ENCODE results near the gene CABP2. TPM values are rescaled to one million over a fixed set of nuclear protein-coding genes. Genes with fewer than 3 reads are reported as not detected.

CABP2 gene
- total and polyA plus RNA-seq, 2 donors (not counting 1 experiment from before 2014, with no cell fraction given) = not detected

DNA sequence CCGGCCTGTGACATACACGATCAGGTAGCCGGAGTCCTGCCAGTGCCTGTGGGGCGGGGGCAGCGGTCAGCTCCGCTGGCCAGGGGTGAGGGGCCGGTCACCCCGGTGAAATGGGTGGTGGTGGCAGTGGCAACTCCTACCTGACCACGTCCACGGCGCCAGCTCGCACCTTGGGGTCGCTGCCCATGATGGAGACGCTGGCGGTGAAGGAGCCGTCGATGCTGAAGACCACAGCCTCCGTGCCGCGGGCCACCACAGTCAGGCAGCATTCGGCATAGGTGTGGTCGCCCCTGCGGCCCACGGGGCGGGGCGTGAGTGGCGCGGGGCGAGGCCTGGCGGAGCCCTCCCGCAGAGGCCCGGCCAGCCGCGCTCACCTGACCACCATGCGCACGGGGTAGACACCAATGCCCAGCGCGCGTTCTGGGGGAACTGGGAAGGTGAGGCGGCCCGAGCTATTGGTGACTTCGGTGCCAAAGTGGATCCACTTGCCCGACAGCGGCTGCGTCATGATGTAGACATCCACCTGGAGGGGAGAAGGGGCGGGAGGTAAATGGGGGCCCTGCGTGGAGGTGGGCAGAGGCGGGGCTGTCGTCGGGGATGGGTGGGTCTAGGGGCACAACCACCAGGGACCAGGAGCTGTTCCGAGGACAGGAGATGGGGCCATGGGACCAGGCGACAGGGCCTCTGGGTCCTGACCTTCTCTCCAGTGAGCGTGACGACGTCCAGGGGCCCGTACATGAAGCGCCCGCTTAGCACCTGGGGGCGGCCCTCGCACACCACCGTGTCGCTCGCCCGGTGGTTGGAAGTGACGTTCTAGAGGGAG, 29.5 kb downstream of the CABP2 start:
- DNase-seq (ENCODE audit: low read depth in 2 of 2) = no peak
- H3K27me3 ChIP-seq (ENCODE audit: control insufficient read depth, insufficient read depth, low read length) = no peaks in the 10 kb centered on the region
- no peak overlapping the region for H3K9ac ChIP-seq (ENCODE audit: insufficient read depth, low read length)
- no peaks in the 10 kb centered on the region for H3K79me2 ChIP-seq (ENCODE audit: control insufficient read depth, insufficient read depth, low read length)
- H4K20me1 ChIP-seq (ENCODE audit: control insufficient read depth, extremely low read depth, insufficient read depth, low read length) = no peaks in the 10 kb centered on the region
- H3K9me3 ChIP-seq (ENCODE audit: control insufficient read depth, insufficient read depth, low read depth, low read length) = no peaks in the 10 kb centered on the region
- H3K27ac ChIP-seq (ENCODE audit: insufficient read depth, low read length) = no peak overlapping the region
- H3K4me2 ChIP-seq (ENCODE audit: extremely low read depth, insufficient read depth, low read length) = no peak overlapping the region
- TF ChIP-seq EZH2 (IDR thresholded peaks at IDR 0.05; ENCODE audit: low read length, missing control alignments) = no peak
- TF ChIP-seq, protein P1, sequence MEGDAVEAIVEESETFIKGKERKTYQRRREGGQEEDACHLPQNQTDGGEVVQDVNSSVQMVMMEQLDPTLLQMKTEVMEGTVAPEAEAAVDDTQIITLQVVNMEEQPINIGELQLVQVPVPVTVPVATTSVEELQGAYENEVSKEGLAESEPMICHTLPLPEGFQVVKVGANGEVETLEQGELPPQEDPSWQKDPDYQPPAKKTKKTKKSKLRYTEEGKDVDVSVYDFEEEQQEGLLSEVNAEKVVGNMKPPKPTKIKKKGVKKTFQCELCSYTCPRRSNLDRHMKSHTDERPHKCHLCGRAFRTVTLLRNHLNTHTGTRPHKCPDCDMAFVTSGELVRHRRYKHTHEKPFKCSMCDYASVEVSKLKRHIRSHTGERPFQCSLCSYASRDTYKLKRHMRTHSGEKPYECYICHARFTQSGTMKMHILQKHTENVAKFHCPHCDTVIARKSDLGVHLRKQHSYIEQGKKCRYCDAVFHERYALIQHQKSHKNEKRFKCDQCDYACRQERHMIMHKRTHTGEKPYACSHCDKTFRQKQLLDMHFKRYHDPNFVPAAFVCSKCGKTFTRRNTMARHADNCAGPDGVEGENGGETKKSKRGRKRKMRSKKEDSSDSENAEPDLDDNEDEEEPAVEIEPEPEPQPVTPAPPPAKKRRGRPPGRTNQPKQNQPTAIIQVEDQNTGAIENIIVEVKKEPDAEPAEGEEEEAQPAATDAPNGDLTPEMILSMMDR (conservative IDR thresholded peaks at IDR 0.05 in 1 of 2, IDR thresholded peaks at IDR 0.05 in 1 of 2; ENCODE audit: low read depth in 1 of 2, low read length in 2 of 2) = no peak
- H3K36me3 ChIP-seq (ENCODE audit: control insufficient read depth, insufficient read depth, low read length) = peaks cover 9% of the 10 kb centered on the region
- no peak overlapping the region for H2AFZ ChIP-seq (ENCODE audit: low read length)
- no peaks in the 10 kb centered on the region for H3K4me1 ChIP-seq (ENCODE audit: control insufficient read depth, extremely low read depth, insufficient read depth, low read length)
- no peak overlapping the region for H3K4me3 ChIP-seq (replicated peaks in 1 of 4; ENCODE audit: control extremely low read depth in 1 of 4, insufficient read depth in 1 of 4, low read depth in 3 of 4, low read length in 4 of 4)

DNA sequence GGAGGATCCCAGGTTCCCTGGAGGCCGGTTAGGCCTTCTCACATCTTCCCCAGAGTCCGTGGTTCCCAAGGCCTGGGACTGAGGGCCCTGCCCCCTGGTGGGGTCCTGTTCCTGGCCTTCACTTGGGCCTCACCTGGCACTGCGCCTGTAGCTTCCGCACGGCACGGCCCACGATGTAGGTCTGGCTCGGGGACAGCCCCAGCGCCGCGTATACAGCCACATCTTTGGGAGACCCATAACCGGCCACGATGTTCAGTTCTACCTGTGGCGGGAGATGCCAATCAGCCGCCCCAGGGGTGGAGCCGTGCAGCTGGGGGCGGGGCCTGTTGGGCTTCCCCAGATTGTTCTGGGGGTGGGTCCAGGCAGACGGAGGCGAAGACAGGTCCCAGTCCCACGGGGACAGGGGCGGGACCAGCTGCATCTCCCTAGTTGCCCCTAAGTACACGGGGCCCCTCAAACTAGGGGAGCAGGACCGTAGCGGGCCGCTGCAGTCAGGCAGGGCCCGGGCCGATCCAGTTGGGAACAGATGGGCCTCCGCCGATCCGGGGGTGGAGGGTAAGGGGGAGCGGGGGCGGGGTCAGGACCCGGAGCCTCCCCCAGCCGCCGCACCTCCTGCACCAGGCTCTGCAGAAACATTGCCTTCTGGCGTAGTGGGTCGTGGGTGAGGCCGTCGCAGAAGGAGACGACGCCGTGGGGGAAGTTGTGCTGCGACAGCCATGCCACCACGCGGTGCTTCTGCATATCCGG, 30.3 kb downstream of the CABP2 start:
- TF ChIP-seq EZH2 (IDR thresholded peaks at IDR 0.05; ENCODE audit: low read length, missing control alignments) = no peak
- TF ChIP-seq, protein P1 (conservative IDR thresholded peaks at IDR 0.05 in 1 of 2, IDR thresholded peaks at IDR 0.05 in 1 of 2; ENCODE audit: low read depth in 1 of 2, low read length in 2 of 2) = no peak
- Histone ChIP-seq H3K27me3 (ENCODE audit: control insufficient read depth, insufficient read depth, low read length) (no peaks in the 10 kb centered on the region), H3K79me2 (ENCODE audit: control insufficient read depth, insufficient read depth, low read length) (no peaks in the 10 kb centered on the region), H3K36me3 (ENCODE audit: control insufficient read depth, insufficient read depth, low read length) (peaks cover 9% of the 10 kb centered on the region), H3K4me3 (replicated peaks in 1 of 4; ENCODE audit: control extremely low read depth in 1 of 4, insufficient read depth in 1 of 4, low read depth in 3 of 4, low read length in 4 of 4) (no peak overlapping the region), H3K4me2 (ENCODE audit: extremely low read depth, insufficient read depth, low read length) (no peak overlapping the region), H3K4me1 (ENCODE audit: control insufficient read depth, extremely low read depth, insufficient read depth, low read length) (no peaks in the 10 kb centered on the region), H3K27ac (ENCODE audit: insufficient read depth, low read length) (no peak overlapping the region), H2AFZ (ENCODE audit: low read length) (no peak overlapping the region), H4K20me1 (ENCODE audit: control insufficient read depth, extremely low read depth, insufficient read depth, low read length) (no peaks in the 10 kb centered on the region), H3K9ac (ENCODE audit: insufficient read depth, low read length) (no peak overlapping the region), H3K9me3 (ENCODE audit: control insufficient read depth, insufficient read depth, low read depth, low read length) (no peaks in the 10 kb centered on the region)
- DNase-seq (ENCODE audit: low read depth in 2 of 2) = no peak

DNA sequence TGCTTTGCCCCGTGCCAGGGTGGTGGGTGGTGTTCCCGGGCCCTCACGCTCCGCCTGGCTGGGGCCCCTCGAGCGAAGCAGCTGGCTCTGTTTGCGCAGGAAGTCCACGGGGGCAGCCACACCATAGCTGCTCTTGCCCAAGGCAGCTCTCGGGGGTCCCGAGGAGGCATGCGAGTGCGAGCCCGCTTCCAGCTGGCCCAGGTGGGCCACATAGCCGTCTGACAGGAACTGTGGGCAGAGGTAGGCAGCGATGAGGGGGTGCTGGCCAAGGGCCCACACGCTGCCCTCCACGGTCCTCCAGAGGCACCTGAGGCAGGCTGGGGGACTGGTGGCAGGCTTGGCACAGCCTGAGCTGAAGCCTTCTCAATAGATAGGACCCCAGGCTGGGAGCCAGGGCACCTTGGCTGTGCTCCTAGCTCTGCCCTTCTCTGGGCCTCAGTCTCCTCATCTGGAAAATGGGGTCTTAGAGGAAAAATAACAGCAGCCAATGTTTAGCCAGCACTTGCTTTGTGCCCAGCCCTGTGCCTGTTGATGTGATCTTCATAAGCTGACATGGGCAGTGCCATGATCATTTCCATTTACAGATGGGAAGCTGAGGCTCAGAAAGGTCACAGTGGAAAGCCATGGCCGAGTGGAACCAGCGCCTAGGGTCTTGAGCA, 31.0 kb downstream of the CABP2 start:
- H3K4me1 ChIP-seq (ENCODE audit: control insufficient read depth, extremely low read depth, insufficient read depth, low read length) = no peaks in the 10 kb centered on the region
- no peaks in the 10 kb centered on the region for H3K79me2 ChIP-seq (ENCODE audit: control insufficient read depth, insufficient read depth, low read length)
- H3K27ac ChIP-seq (ENCODE audit: insufficient read depth, low read length) = no peak overlapping the region
- no peak overlapping the region for H2AFZ ChIP-seq (ENCODE audit: low read length)
- no peaks in the 10 kb centered on the region for H3K27me3 ChIP-seq (ENCODE audit: control insufficient read depth, insufficient read depth, low read length)
- no peak for TF ChIP-seq EZH2 (IDR thresholded peaks at IDR 0.05; ENCODE audit: low read length, missing control alignments)
- TF ChIP-seq, protein P1 (conservative IDR thresholded peaks at IDR 0.05 in 1 of 2, IDR thresholded peaks at IDR 0.05 in 1 of 2; ENCODE audit: low read depth in 1 of 2, low read length in 2 of 2) = no peak
- no peak overlapping the region for H3K4me2 ChIP-seq (ENCODE audit: extremely low read depth, insufficient read depth, low read length)
- H3K36me3 ChIP-seq (ENCODE audit: control insufficient read depth, insufficient read depth, low read length) = peaks cover 9% of the 10 kb centered on the region
- no peaks in the 10 kb centered on the region for H4K20me1 ChIP-seq (ENCODE audit: control insufficient read depth, extremely low read depth, insufficient read depth, low read length)
- H3K9me3 ChIP-seq (ENCODE audit: control insufficient read depth, insufficient read depth, low read depth, low read length) = no peaks in the 10 kb centered on the region
- DNase-seq (ENCODE audit: low read depth in 2 of 2) = no peak
- H3K9ac ChIP-seq (ENCODE audit: insufficient read depth, low read length) = no peak overlapping the region
- no peak overlapping the region for H3K4me3 ChIP-seq (replicated peaks in 1 of 4; ENCODE audit: control extremely low read depth in 1 of 4, insufficient read depth in 1 of 4, low read depth in 3 of 4, low read length in 4 of 4)

Measured in fibroblast of lung (primary cell).